K562 (cell line): ENCODE results near the gene MACROD2. TPM values are rescaled to one million over a fixed set of nuclear protein-coding genes. Genes with fewer than 3 reads are reported as not detected.

ENCODE experiments used
- ATAC-seq: fragments of 200-7000 bp; cut with Tn5 transposase; 3 replicates; pipeline ENCODE4 v1.9.1; 2020; ENCODE audit warnings: moderate library complexity
- BruUV-seq: library from RNA; stranded (reverse); fragments of 400-500 nt; replicated peaks from 2 replicates; lab custom pipeline; 2021; lab: Mats Ljungman, UMichigan
- CTCF ChIA-PET: fragments of 300-600 bp; formaldehyde crosslinking; extraction: SDS; loops from one replicate; lab custom pipeline; 2021; ENCODE audit warnings: low intra/inter-chr PET ratio; lab: Yijun Ruan, JAX
- POLR2A ChIA-PET: fragments of 300-600, 350-650 bp; sonication (Branson Sonifier 250); formaldehyde crosslinking; extraction: SDS; loops from one replicate; lab custom pipeline; 2021; ENCODE audit warnings: antibody characterized with exemption, inconsistent platforms; lab: Yijun Ruan, JAX
- DNase-seq, 4 experiments: peaks; one replicate each; pipeline versions ENCODE4 v3.0.0 to v3.0.0-alpha.2; 2011 to 2018; ENCODE audit warnings: low spot score in 3 of 4, mixed read lengths in 3 of 4; ENCODE audit errors: extremely low read depth in 1 of 4
- FAIRE-seq: peaks from 2 replicates; lab custom pipeline; 2011; peaks lifted over from hg19 to GRCh38; lab: Jason Lieb, UNC
- H2AFZ ChIP-seq: 2 replicates; pipeline ENCODE4 v1.6.0; 2011; ENCODE audit warnings: low read depth, low read length, control low read depth, inconsistent platforms
- H3K27ac ChIP-seq: fragments of 200-600 bp; 3 replicates; pipeline ENCODE4 v1.8.0; 2011; ENCODE audit warnings: low read depth, mild to moderate bottlenecking, control low read depth, inconsistent platforms, low read length, moderate library complexity, mixed read lengths; ENCODE audit errors: extremely low read depth
- H3K27me3 ChIP-seq, 2 experiments: fragments of 300-600 bp in 1 of 2; 2 replicates in 1 of 2; 3 replicates in 1 of 2; pipeline versions ENCODE4 v1.6.0 to v1.8.0; 2011; ENCODE audit warnings: inconsistent platforms in 2 of 2, low read length in 2 of 2, mild to moderate bottlenecking in 1 of 2, mixed read lengths in 1 of 2, moderate library complexity in 1 of 2; ENCODE audit not compliant: control insufficient read depth in 2 of 2, insufficient read depth in 2 of 2
- H3K36me3 ChIP-seq: fragments of 300-600 bp; 3 replicates; pipeline ENCODE4 v1.8.0; 2011; ENCODE audit warnings: mild to moderate bottlenecking, low read length, inconsistent platforms; ENCODE audit not compliant: control insufficient read depth, insufficient read depth
- H3K4me1 ChIP-seq, 2 experiments: fragments of 200-600 bp in 1 of 2; replicated peaks in 1 of 2; 2 replicates in 1 of 2; 3 replicates in 1 of 2; pipeline versions ENCODE4 v1.5.1 to v1.8.0; 2011; ENCODE audit warnings: inconsistent platforms in 2 of 2, low read length in 2 of 2, mild to moderate bottlenecking in 1 of 2, mixed read lengths in 1 of 2, moderate library complexity in 1 of 2; ENCODE audit not compliant: control insufficient read depth in 2 of 2, insufficient read depth in 2 of 2
- H3K4me2 ChIP-seq: 2 replicates; pipeline ENCODE4 v1.6.1; 2011; ENCODE audit warnings: low read length, control low read depth, inconsistent platforms, mixed read lengths; ENCODE audit not compliant: insufficient read depth
- H3K4me3 ChIP-seq: fragments of 200-600 bp; sonication (generic), shearing (Covaris generic); 2 replicates; pipeline ENCODE4 v1.5.1; 2016; ENCODE audit warnings: control low read depth, inconsistent platforms
- H3K79me2 ChIP-seq: fragments of 200-600 bp; 3 replicates; pipeline ENCODE4 v1.8.0; 2011; ENCODE audit warnings: low read length, inconsistent platforms; ENCODE audit not compliant: control insufficient read depth, insufficient read depth
- H3K9ac ChIP-seq, 2 experiments: 2 replicates each; pipeline versions ENCODE4 v1.6.0 to v1.6.1; 2011; ENCODE audit warnings: low read depth in 2 of 2, low read length in 2 of 2, control low read depth in 1 of 2, inconsistent platforms in 1 of 2, mild to moderate bottlenecking in 1 of 2, mixed read lengths in 1 of 2; ENCODE audit not compliant: insufficient read depth in 1 of 2
- H3K9me1 ChIP-seq: one replicate; pipeline ENCODE4 v1.6.0; 2011; ENCODE audit warnings: inconsistent platforms, mild to moderate bottlenecking, low read length, moderate library complexity; ENCODE audit not compliant: control insufficient read depth, insufficient read depth
- H3K9me3 ChIP-seq: replicated peaks from 2 replicates; pipeline ENCODE4 v1.5.1; 2011; ENCODE audit warnings: low read depth, low read length, inconsistent platforms; ENCODE audit not compliant: control insufficient read depth, insufficient read depth
- H4K20me1 ChIP-seq: replicated peaks from 2 replicates; pipeline ENCODE4 v1.6.1; 2011; ENCODE audit warnings: low read length, inconsistent platforms, mixed read lengths; ENCODE audit not compliant: control insufficient read depth, insufficient read depth
- ATF7 ChIP-seq: fragments of 450-650 bp; IDR thresholded peaks from 2 replicates; pipeline ENCODE4 v1.7.1; 2014; ENCODE audit warnings: mild to moderate bottlenecking, moderate library complexity
- DIDO1 ChIP-seq: fragments of 450-650 bp; IDR thresholded peaks from 2 replicates; pipeline ENCODE4 v1.6.1; 2016; ENCODE audit warnings: low read depth, missing biosample characterization, missing genetic modification characterization
- DLX4 ChIP-seq: fragments of 250-450 bp; sonication (Bioruptor Pico); IDR thresholded peaks from 2 replicates; pipeline ENCODE4 v1.6.1; 2021; ENCODE audit warnings: mild to moderate bottlenecking
- GTF2E2 ChIP-seq: fragments of 200-800 bp; sonication (Bioruptor generic); IDR thresholded peaks from 2 replicates; pipeline ENCODE4 v1.6.1; 2016; ENCODE audit warnings: missing genetic modification characterization, missing compliant biosample characterization
- HMG20B ChIP-seq: fragments of 250-450 bp; sonication (Bioruptor Pico); IDR thresholded peaks from 2 replicates; pipeline ENCODE4 v1.5.0; 2021; ENCODE audit warnings: mild to moderate bottlenecking
- PHF21A ChIP-seq: fragments of 450-650 bp; IDR thresholded peaks from 2 replicates; pipeline ENCODE4 v1.6.1; 2017; ENCODE audit warnings: low read depth, borderline replicate concordance
- RB1 ChIP-seq: fragments of 450-650 bp; IDR thresholded peaks from 2 replicates; pipeline ENCODE4 v1.6.1; 2017; ENCODE audit warnings: low read depth, mild to moderate bottlenecking
- TAF15 ChIP-seq: fragments of 200-400 bp; formaldehyde crosslinking; IDR thresholded peaks from 2 replicates; pipeline ENCODE4 v1.6.1; 2017; ENCODE audit warnings: mild to moderate bottlenecking, low read depth, low read length, moderate library complexity
- TCFL5 ChIP-seq: fragments of 250-450 bp; sonication (Bioruptor Pico); conservative IDR thresholded peaks from 2 replicates; pipeline ENCODE4 v1.6.1; 2021; ENCODE audit warnings: mild to moderate bottlenecking, moderate library complexity, matching md5 sums
- YY1 ChIP-seq, 3 experiments: IDR thresholded peaks; 2 replicates each; pipeline ENCODE4 v1.6.1; 2011; ENCODE audit warnings: low read length in 2 of 3, mild to moderate bottlenecking in 2 of 3, moderate library complexity in 2 of 3, borderline replicate concordance in 1 of 3, control low read depth in 1 of 3, low read depth in 1 of 3; ENCODE audit not compliant: insufficient read depth in 3 of 3, insufficient replicate concordance in 2 of 3, control insufficient read depth in 1 of 3, insufficient read length in 1 of 3; ENCODE audit errors: extremely low read depth in 1 of 3
- ZNF316 ChIP-seq: fragments of 450-650 bp; IDR thresholded peaks from 2 replicates; pipeline ENCODE4 v1.6.1; 2016
- WGBS: fragments of 100-300 bp; shearing (Covaris generic); methylation state at CpG from one replicate; pipeline ENCODE4 v1.1.6; 2016; ENCODE audit warnings: low coverage, mixed read lengths; ENCODE audit not compliant: insufficient coverage; ENCODE audit errors: missing lambda C conversion rate; 5-methylcytosine and 5-hydroxymethylcytosine counted together
- in situ Hi-C: fragments of 300-500 bp; cut with MboI; formaldehyde crosslinking; loops from 4 replicates; pipeline ENCODE4 v1.15.0; 2018; ENCODE audit warnings: inconsistent platforms, mixed read lengths
- intact Hi-C: fragments of 100-400 bp; cut with micrococcal nuclease; formaldehyde crosslinking; loops from 2 replicates; pipeline ENCODE4 v1.14.2; 2022
- polyA plus RNA-seq, 8 experiments: library from polyadenylated mRNA; depleted of rRNA in 4 of 8; stranded (reverse) in 5 of 8; unstranded in 3 of 8; fragments of >200 nt; fragmentation: Nextera tagmentation in 2 of 8; fragmentation: Illumina TruSeq in 1 of 8; extraction: Ambion mirVana in 2 of 8; extraction: Trizol in 1 of 8; gene quantifications; 2 replicates each; pipeline versions ENCODE4 v1.2.1 to v1.2.3, GENCODE V29; 2011 to 2014; ENCODE audit warnings: inconsistent platforms in 1 of 8, missing spikeins in 1 of 8
- total RNA-seq, 7 experiments: library from RNA; depleted of rRNA in 6 of 7; stranded (reverse); fragments of >200 nt in 6 of 7; fragmentation: Illumina TruSeq in 2 of 7; extraction: Trizol in 2 of 7; gene quantifications; 2 replicates each; pipeline versions ENCODE4 v1.2.1 to v1.2.3, GENCODE V29; 2011 to 2021; ENCODE audit warnings: low replicate concordance in 1 of 7

Gene MACROD2
- total and polyA plus RNA-seq, 9 of the 15 experiments (the other 6 are each of a cell fraction or from before 2014, with no cell fraction given), result not detected

- H3K9me1 ChIP-seq, result no peaks in the 10 kb centered on the region
- no peak overlapping the region for H3K9ac ChIP-seq
- no TSS peak for BruUV-seq
- H3K27me3 ChIP-seq, result no peaks in the 10 kb centered on the region
- in situ Hi-C loops (no loop called here), intact Hi-C loops (no loop called here)
- H3K27ac ChIP-seq, result no peak overlapping the region
- H3K79me2 ChIP-seq, result no peaks in the 10 kb centered on the region
- H3K4me2 ChIP-seq, result no peak overlapping the region
- DNase-seq, result no peak
- no peak for ATAC-seq
- ChIA-PET POLR2A (no interaction called here), CTCF (no interaction called here)
- no peak for FAIRE-seq
- H3K9me3 ChIP-seq, result no peaks in the 10 kb centered on the region
- H3K4me3 ChIP-seq, result no peak overlapping the region
- H3K4me1 ChIP-seq, result no peaks in the 10 kb centered on the region
- TF ChIP-seq ZNF316, result no peak
- TF ChIP-seq YY1 (IDR thresholded peaks at IDR 0.05; ENCODE audit: borderline replicate concordance in 1 of 3, control insufficient read depth in 1 of 3, extremely low read depth in 1 of 3, insufficient read depth in 3 of 3, insufficient read length in 1 of 3, insufficient replicate concordance in 2 of 3, low read depth in 1 of 3, low read length in 2 of 3), result no peak
- TF ChIP-seq ATF7, result no peak
- TF ChIP-seq TCFL5, result no peak
- TF ChIP-seq DLX4 (CRISPR knock-in tag), result no peak
- no peak for TF ChIP-seq GTF2E2 (tag)
- TF ChIP-seq DIDO1 (tag), result no peak
- no peak for TF ChIP-seq PHF21A
- no peak for TF ChIP-seq RB1
- TF ChIP-seq HMG20B (CRISPR knock-in tag), result no peak
- no peak for TF ChIP-seq TAF15
- no peaks in the 10 kb centered on the region for H4K20me1 ChIP-seq
- H2AFZ ChIP-seq, result no peak overlapping the region
- 2% methylated on average over 10 of the region's 10 CpGs for WGBS
- no peaks in the 10 kb centered on the region for H3K36me3 ChIP-seq
These were observed 711.8 kb downstream of the MACROD2 start for GRCh38 chr20:14707026-14707680.
